K562 (cell line): ENCODE results near the gene TECPR2. TPM values are rescaled to one million over a fixed set of nuclear protein-coding genes. Genes with fewer than 3 reads are reported as not detected.
A peak's percentile ranks its signal among the peaks of the same experiment; 100 is the strongest.

Experiments used
- CBFA2T2 ChIP-seq: fragments of 450-650 bp; conservative IDR thresholded peaks from 2 replicates; pipeline ENCODE4 v1.6.1; 2017; ENCODE audit warnings: mild to moderate bottlenecking
- CBX1 ChIP-seq: sonication (generic); IDR thresholded peaks from 2 replicates; pipeline ENCODE4 v1.6.1; 2016; ENCODE audit warnings: antibody characterized with exemption, low read depth, mild to moderate bottlenecking
- CREM ChIP-seq: IDR thresholded peaks from 2 replicates; pipeline ENCODE4 v1.6.1; 2014; ENCODE audit warnings: antibody characterized with exemption, low read depth
- GATA2 ChIP-seq: sonication (generic); formaldehyde crosslinking; IDR thresholded peaks from 2 replicates; pipeline ENCODE4 v1.4.0; 2020; ENCODE audit warnings: mild to moderate bottlenecking, missing genetic modification reagents
- HNRNPL ChIP-seq: fragments of 200-400 bp; formaldehyde crosslinking; IDR thresholded peaks from 2 replicates; pipeline ENCODE4 v1.6.1; 2017; ENCODE audit warnings: low read depth, mild to moderate bottlenecking, low read length
- HOXB6 ChIP-seq: fragments of 250-450 bp; sonication (Bioruptor Pico); IDR thresholded peaks from 2 replicates; pipeline ENCODE4 v1.5.1; 2022; ENCODE audit warnings: mild to moderate bottlenecking, borderline replicate concordance
- KHSRP ChIP-seq: fragments of 450-650 bp; IDR thresholded peaks from 2 replicates; pipeline ENCODE4 v1.6.1; 2017
- KLF6 ChIP-seq: fragments of 250-450 bp; sonication (Bioruptor Pico); IDR thresholded peaks from 2 replicates; pipeline ENCODE4 v1.4.0; 2020; ENCODE audit warnings: mild to moderate bottlenecking, moderate library complexity, borderline replicate concordance
- MAFG ChIP-seq: fragments of 450-650 bp; conservative IDR thresholded peaks from 2 replicates; pipeline ENCODE4 v1.6.1; 2016; ENCODE audit warnings: missing genetic modification characterization, missing compliant biosample characterization
- NRF1 ChIP-seq, 2 experiments: fragments of 450-650 bp; IDR thresholded peaks in 1 of 2; conservative IDR thresholded peaks in 1 of 2; 2 replicates each; pipeline ENCODE4 v1.6.1; 2014; ENCODE audit warnings: mild to moderate bottlenecking in 2 of 2
- TAF9B ChIP-seq: fragments of 450-650 bp; IDR thresholded peaks from 2 replicates; pipeline ENCODE4 v1.6.1; 2018; ENCODE audit warnings: mild to moderate bottlenecking; ENCODE audit not compliant: partially characterized antibody
- WHSC1 ChIP-seq: IDR thresholded peaks from one replicate; pipeline ENCODE4 v1.6.1; 2012; ENCODE audit warnings: low read length, control low read depth, inconsistent platforms
- polyA plus RNA-seq, 8 experiments: library from polyadenylated mRNA; depleted of rRNA in 4 of 8; stranded (reverse) in 5 of 8; unstranded in 3 of 8; fragments of >200 nt; fragmentation: Nextera tagmentation in 2 of 8; fragmentation: Illumina TruSeq in 1 of 8; extraction: Ambion mirVana in 2 of 8; extraction: Trizol in 1 of 8; gene quantifications; 2 replicates each; pipeline versions ENCODE4 v1.2.1 to v1.2.3, GENCODE V29; 2011 to 2014; ENCODE audit warnings: inconsistent platforms in 1 of 8, missing spikeins in 1 of 8
- total RNA-seq, 7 experiments: library from RNA; depleted of rRNA in 6 of 7; stranded (reverse); fragments of >200 nt in 6 of 7; fragmentation: Illumina TruSeq in 2 of 7; extraction: Trizol in 2 of 7; gene quantifications; 2 replicates each; pipeline versions ENCODE4 v1.2.1 to v1.2.3, GENCODE V29; 2011 to 2021; ENCODE audit warnings: low replicate concordance in 1 of 7
- TF ChIP-seq, protein P1 (sequence below), 3 experiments: IDR thresholded peaks in 2 of 3; conservative IDR thresholded peaks in 1 of 3; 2 replicates each; pipeline ENCODE4 v1.5.1; 2011 to 2012; ENCODE audit warnings: low read length in 3 of 3, mild to moderate bottlenecking in 3 of 3, control low read depth in 2 of 3, improper control_type of control experiment in 1 of 3, inconsistent platforms in 1 of 3, low read depth in 1 of 3, mixed read lengths in 1 of 3, moderate library complexity in 1 of 3; ENCODE audit not compliant: insufficient read depth in 2 of 3

Gene TECPR2
- total and polyA plus RNA-seq, 9 of the 15 experiments (the other 6 are each of a cell fraction or from before 2014, with no cell fraction given), result 0.04 to 3.0 (median 0.83) TPM

DNA sequence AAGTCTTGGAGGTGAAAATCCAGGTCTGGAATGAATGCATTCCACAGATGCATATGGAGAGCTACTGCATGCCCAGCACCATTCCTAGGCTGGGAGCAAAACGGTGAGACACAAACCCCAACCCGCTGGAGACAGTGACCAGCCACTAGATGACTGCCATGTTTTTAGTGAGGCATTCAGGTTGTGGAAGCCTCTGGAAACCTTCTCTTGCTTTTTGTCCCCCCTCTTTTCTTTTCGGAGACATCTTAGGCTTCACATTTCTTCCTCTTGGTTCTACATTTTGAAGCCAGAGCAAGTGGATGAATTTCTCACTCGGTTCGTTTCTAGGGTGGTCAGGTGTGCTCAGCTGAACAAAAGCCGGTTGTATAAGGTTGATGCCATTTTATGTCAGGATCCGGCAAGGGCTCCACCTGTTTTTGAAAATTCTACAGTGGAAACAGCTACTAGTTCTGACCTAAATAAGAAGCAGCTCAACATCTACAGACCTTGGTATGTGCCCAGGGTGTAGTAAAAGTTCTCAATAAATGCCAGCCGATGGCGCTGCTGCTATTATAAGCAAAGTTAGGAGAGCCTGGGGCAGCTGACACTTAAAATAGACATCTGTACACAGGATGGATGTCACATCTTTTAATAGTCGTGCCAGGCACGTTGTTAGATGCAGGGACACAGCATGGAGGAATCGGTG, 45.0 kb upstream of the TECPR2 start (continued):
- TF ChIP-seq, protein P1, sequence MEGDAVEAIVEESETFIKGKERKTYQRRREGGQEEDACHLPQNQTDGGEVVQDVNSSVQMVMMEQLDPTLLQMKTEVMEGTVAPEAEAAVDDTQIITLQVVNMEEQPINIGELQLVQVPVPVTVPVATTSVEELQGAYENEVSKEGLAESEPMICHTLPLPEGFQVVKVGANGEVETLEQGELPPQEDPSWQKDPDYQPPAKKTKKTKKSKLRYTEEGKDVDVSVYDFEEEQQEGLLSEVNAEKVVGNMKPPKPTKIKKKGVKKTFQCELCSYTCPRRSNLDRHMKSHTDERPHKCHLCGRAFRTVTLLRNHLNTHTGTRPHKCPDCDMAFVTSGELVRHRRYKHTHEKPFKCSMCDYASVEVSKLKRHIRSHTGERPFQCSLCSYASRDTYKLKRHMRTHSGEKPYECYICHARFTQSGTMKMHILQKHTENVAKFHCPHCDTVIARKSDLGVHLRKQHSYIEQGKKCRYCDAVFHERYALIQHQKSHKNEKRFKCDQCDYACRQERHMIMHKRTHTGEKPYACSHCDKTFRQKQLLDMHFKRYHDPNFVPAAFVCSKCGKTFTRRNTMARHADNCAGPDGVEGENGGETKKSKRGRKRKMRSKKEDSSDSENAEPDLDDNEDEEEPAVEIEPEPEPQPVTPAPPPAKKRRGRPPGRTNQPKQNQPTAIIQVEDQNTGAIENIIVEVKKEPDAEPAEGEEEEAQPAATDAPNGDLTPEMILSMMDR (IDR thresholded peaks at IDR 0.05 in 2 of 3, conservative IDR thresholded peaks at IDR 0.05 in 1 of 3; ENCODE audit: insufficient read depth in 2 of 3, low read depth in 1 of 3, low read length in 3 of 3), result peak; percentile 17 to 32 (median 21); a peak in 2 of 6 replicates
- TF ChIP-seq MAFG (tag) (no peak), GATA2 (CRISPR knock-in tag) (no peak), KHSRP (no peak), NRF1 (conservative IDR thresholded peaks at IDR 0.05 in 1 of 2, IDR thresholded peaks at IDR 0.05 in 1 of 2) (0 out of 4 replicates have a peak, but pooled peaks of 1 of the 2 experiments have one; percentile 6), KLF6 (CRISPR knock-in tag) (no peak), TAF9B (no peak), CBFA2T2 (no peak), HOXB6 (no peak), CBX1 (no peak), HNRNPL (no peak), WHSC1 (no peak), CREM (no peak)
